Naive thymus-derived CD4-positive, alpha-beta T cell (primary cell): Measurements from ENCODE around the gene AFF2. TPM values are rescaled to one million over a fixed set of nuclear protein-coding genes. Genes with fewer than 3 reads are reported as not detected.
A peak's percentile ranks its signal among the peaks of the same experiment; 100 is the strongest.

Experiments
- ATAC-seq: fragments of 150-1000 bp; cut with Tn5 transposase; 2 replicates; pipeline ENCODE4 v1.10.0; 2021; ENCODE audit warnings: mild to moderate bottlenecking, moderate library complexity
- CTCF ChIA-PET: fragments of 350-600 bp; sonication (Branson Sonifier 250); formaldehyde crosslinking; loops from one replicate; lab custom pipeline; 2021; ENCODE audit warnings: antibody characterized with exemption; lab: Charles Lee
- POLR2A ChIA-PET: fragments of 350-600 bp; sonication (Branson Sonifier 250); formaldehyde crosslinking; loops from one replicate; lab custom pipeline; 2021; ENCODE audit warnings: antibody characterized with exemption, inconsistent platforms; lab: Charles Lee
- DNase-seq, 9 donors: peaks; one replicate each; pipeline versions ENCODE4 v3.0.0 to v3.0.0-alpha.2; 2020 to 2022; ENCODE audit warnings: mixed read lengths in 1 of 9
- H3K27ac ChIP-seq: one replicate; pipeline ENCODE4 v1.7.0; 2013; ENCODE audit warnings: mild to moderate bottlenecking, low read depth, low read length, moderate library complexity
- H3K27me3 ChIP-seq, 2 donors: one replicate each; pipeline ENCODE4 v1.7.0; 2013; ENCODE audit warnings: low read length in 2 of 2, mild to moderate bottlenecking in 2 of 2, moderate library complexity in 2 of 2; ENCODE audit not compliant: control insufficient read depth in 2 of 2, insufficient read depth in 2 of 2
- H3K36me3 ChIP-seq, 3 experiments: 1 replicate in 2 of 3; 2 replicates in 1 of 3; pipeline ENCODE4 v1.7.0; 2013; ENCODE audit warnings: low read length in 3 of 3, mild to moderate bottlenecking in 3 of 3, moderate library complexity in 1 of 3; ENCODE audit not compliant: insufficient read depth in 3 of 3, control insufficient read depth in 2 of 3
- H3K4me1 ChIP-seq, 2 donors: one replicate each; pipeline ENCODE4 v1.7.0; 2013; ENCODE audit warnings: low read length in 2 of 2, mild to moderate bottlenecking in 2 of 2, moderate library complexity in 1 of 2; ENCODE audit not compliant: control insufficient read depth in 2 of 2, insufficient read depth in 2 of 2
- H3K4me3 ChIP-seq: 2 replicates; pipeline ENCODE4 v1.7.0; 2013; ENCODE audit warnings: mild to moderate bottlenecking, low read length
- H3K9me3 ChIP-seq, 3 experiments: 1 replicate in 2 of 3; 2 replicates in 1 of 3; pipeline ENCODE4 v1.7.0; 2013; ENCODE audit warnings: low read length in 3 of 3; ENCODE audit not compliant: control insufficient read depth in 2 of 3
- H3K27ac Mint-ChIP-seq, 9 donors: one replicate each; pipeline ENCODE4 v1.8.0; 2020 to 2022; ENCODE audit warnings: mixed read lengths in 9 of 9, mild to moderate bottlenecking in 8 of 9, moderate library complexity in 5 of 9, inconsistent platforms in 2 of 9
- H3K27me3 Mint-ChIP-seq, 5 donors: one replicate each; pipeline ENCODE4 v1.8.0; 2021 to 2022; ENCODE audit warnings: mixed read lengths in 5 of 5, mild to moderate bottlenecking in 1 of 5
- H3K36me3 Mint-ChIP-seq, 5 donors: one replicate each; pipeline ENCODE4 v1.8.0; 2020 to 2022; ENCODE audit warnings: mixed read lengths in 5 of 5, mild to moderate bottlenecking in 3 of 5, inconsistent platforms in 1 of 5
- H3K4me1 Mint-ChIP-seq, 7 donors: one replicate each; pipeline ENCODE4 v1.8.0; 2020 to 2022; ENCODE audit warnings: mixed read lengths in 7 of 7, mild to moderate bottlenecking in 3 of 7, inconsistent platforms in 1 of 7
- H3K4me3 Mint-ChIP-seq, 10 donors: one replicate each; pipeline ENCODE4 v1.8.0; 2020 to 2022; ENCODE audit warnings: mild to moderate bottlenecking in 10 of 10, mixed read lengths in 10 of 10, moderate library complexity in 6 of 10, inconsistent platforms in 2 of 10
- H3K9me3 Mint-ChIP-seq, 11 donors: one replicate each; pipeline ENCODE4 v1.8.0; 2020 to 2022; ENCODE audit warnings: mixed read lengths in 11 of 11, mild to moderate bottlenecking in 4 of 11, inconsistent platforms in 1 of 11, moderate library complexity in 1 of 11
- intact Hi-C, 2 donors: fragments of 100-400 bp; cut with micrococcal nuclease; formaldehyde crosslinking; loops; one replicate each; pipeline ENCODE4 v1.15.1; 2023
- polyA plus RNA-seq, 2 donors: library from polyadenylated mRNA; unstranded; fragments of 300-500 nt; fragmentation: Illumina TruSeq; gene quantifications; one replicate each; pipeline ENCODE4 v1.2.3, GENCODE V29; 2021
- total RNA-seq, 6 experiments: library from RNA in 5 of 6; stranded (reverse) in 5 of 6; gene quantifications; 1 replicate in 5 of 6; 2 replicates in 1 of 6; pipeline ENCODE4 v1.2.3 and lab custom pipeline; 2021 to 2026

The AFF2 gene
- total and polyA plus RNA-seq, 7 experiments from 2014 or later, result 0.31 to 6.0 (median 2.8) TPM

- H3K4me1 ChIP-seq, result no peaks in the 10 kb centered on the region
- no peak overlapping the region for H3K27ac ChIP-seq
- Mint-ChIP-seq H3K9me3 (no peaks in the 10 kb centered on the region), H3K4me1 (peaks cover 0 to 5% (median 0%) of the 10 kb centered on the region in 7 donors), H3K27ac (no peak overlapping the region), H3K4me3 (no peak overlapping the region), H3K27me3 (no peaks in the 10 kb centered on the region), H3K36me3 (no peaks in the 10 kb centered on the region)
- DNase-seq (no peak), ATAC-seq (no peak)
- H3K4me3 ChIP-seq, result no peak overlapping the region
- no peaks in the 10 kb centered on the region for H3K36me3 ChIP-seq
- intact Hi-C loops, result no loop called here
- no peaks in the 10 kb centered on the region for H3K27me3 ChIP-seq
- ChIA-PET POLR2A (no interaction called here), CTCF (no interaction called here)
- H3K9me3 ChIP-seq, result no peaks in the 10 kb centered on the region
Observed at GRCh38 chrX:148534291-148534690, 33.9 kb downstream of the AFF2 start.

- no peak overlapping the region for H3K4me3 Mint-ChIP-seq
- POLR2A ChIA-PET, result no interaction called here
- no peaks in the 10 kb centered on the region for H3K27me3 Mint-ChIP-seq
- no peaks in the 10 kb centered on the region for H3K9me3 Mint-ChIP-seq
- peaks cover 0 to 5% (median 0%) of the 10 kb centered on the region in 7 donors for H3K4me1 Mint-ChIP-seq
- DNase-seq (no peak), ATAC-seq (no peak)
- no peaks in the 10 kb centered on the region for H3K27me3 ChIP-seq
- CTCF ChIA-PET, result no interaction called here
- H3K27ac ChIP-seq, result no peak overlapping the region
- H3K36me3 ChIP-seq, result no peaks in the 10 kb centered on the region
- H3K4me3 ChIP-seq, result no peak overlapping the region
- H3K9me3 ChIP-seq, result no peaks in the 10 kb centered on the region
- peak overlapping the region in 1 of 9 donors; percentile 23 for H3K27ac Mint-ChIP-seq
- intact Hi-C loops, result no loop called here
- no peaks in the 10 kb centered on the region for H3K36me3 Mint-ChIP-seq
- H3K4me1 ChIP-seq, result no peaks in the 10 kb centered on the region
Observed at GRCh38 chrX:148535639-148536038, 35.2 kb downstream of the AFF2 start.

- H3K27ac Mint-ChIP-seq, result no peak overlapping the region
- Histone ChIP-seq H3K36me3 (no peaks in the 10 kb centered on the region), H3K4me3 (no peak overlapping the region), H3K9me3 (no peaks in the 10 kb centered on the region), H3K27ac (no peak overlapping the region), H3K27me3 (no peaks in the 10 kb centered on the region), H3K4me1 (no peaks in the 10 kb centered on the region)
- H3K4me3 Mint-ChIP-seq, result no peak overlapping the region
- H3K4me1 Mint-ChIP-seq, result peaks cover 0 to 5% (median 0%) of the 10 kb centered on the region in 7 donors
- intact Hi-C loops, result no loop called here
- DNase-seq (no peak), ATAC-seq (no peak)
- H3K9me3 Mint-ChIP-seq, result no peaks in the 10 kb centered on the region
- H3K27me3 Mint-ChIP-seq, result no peaks in the 10 kb centered on the region
- CTCF ChIA-PET, result no interaction called here
- H3K36me3 Mint-ChIP-seq, result no peaks in the 10 kb centered on the region
- POLR2A ChIA-PET, result no interaction called here
Observed at GRCh38 chrX:148536961-148537360, 36.5 kb downstream of the AFF2 start.

GRCh38 chrX:148537556-148538182 is 37.3 kb downstream of the AFF2 start:
- no peaks in the 10 kb centered on the region for H3K4me1 ChIP-seq
- intact Hi-C loops, result no loop called here
- no peaks in the 10 kb centered on the region for H3K27me3 ChIP-seq
- ATAC-seq (no peak), DNase-seq (no peak)
- Mint-ChIP-seq H3K4me3 (no peak overlapping the region), H3K9me3 (no peaks in the 10 kb centered on the region), H3K27ac (no peak overlapping the region), H3K4me1 (peaks cover 0 to 5% (median 0%) of the 10 kb centered on the region in 7 donors), H3K36me3 (no peaks in the 10 kb centered on the region), H3K27me3 (no peaks in the 10 kb centered on the region)
- H3K9me3 ChIP-seq, result no peaks in the 10 kb centered on the region
- H3K4me3 ChIP-seq, result no peak overlapping the region
- no peak overlapping the region for H3K27ac ChIP-seq
- H3K36me3 ChIP-seq, result no peaks in the 10 kb centered on the region
- POLR2A ChIA-PET, result no interaction called here
- CTCF ChIA-PET, result no interaction called here

- intact Hi-C loops, result no loop called here
- ATAC-seq, result no peak
- H3K9me3 ChIP-seq, result no peaks in the 10 kb centered on the region
- H3K36me3 Mint-ChIP-seq, result no peaks in the 10 kb centered on the region
- ChIA-PET POLR2A (no interaction called here), CTCF (no interaction called here)
- H3K4me1 ChIP-seq, result no peaks in the 10 kb centered on the region
- H3K9me3 Mint-ChIP-seq, result no peaks in the 10 kb centered on the region
- DNase-seq, result no peak
- no peaks in the 10 kb centered on the region for H3K27me3 ChIP-seq
- no peak overlapping the region for H3K4me3 ChIP-seq
- H3K36me3 ChIP-seq, result no peaks in the 10 kb centered on the region
- H3K4me3 Mint-ChIP-seq, result no peak overlapping the region
- no peaks in the 10 kb centered on the region for H3K27me3 Mint-ChIP-seq
- peak overlapping the region in 1 of 9 donors; percentile 42 for H3K27ac Mint-ChIP-seq
- H3K4me1 Mint-ChIP-seq, result peaks cover 0 to 5% (median 0%) of the 10 kb centered on the region in 7 donors
- H3K27ac ChIP-seq, result no peak overlapping the region
Observed at GRCh38 chrX:148538582-148538981, 38.2 kb downstream of the AFF2 start.

GRCh38 chrX:148540114-148540513 is 39.7 kb downstream of the AFF2 start:
- Histone ChIP-seq H3K27me3 (no peaks in the 10 kb centered on the region), H3K9me3 (no peaks in the 10 kb centered on the region), H3K4me1 (no peaks in the 10 kb centered on the region), H3K4me3 (no peak overlapping the region), H3K27ac (no peak overlapping the region), H3K36me3 (no peaks in the 10 kb centered on the region)
- POLR2A ChIA-PET, result no interaction called here
- DNase-seq (no peak), ATAC-seq (no peak)
- no peak overlapping the region for H3K27ac Mint-ChIP-seq
- intact Hi-C loops, result no loop called here
- H3K36me3 Mint-ChIP-seq, result no peaks in the 10 kb centered on the region
- no peak overlapping the region for H3K4me3 Mint-ChIP-seq
- no peaks in the 10 kb centered on the region for H3K27me3 Mint-ChIP-seq
- peaks cover 0 to 5% (median 0%) of the 10 kb centered on the region in 7 donors for H3K4me1 Mint-ChIP-seq
- no peaks in the 10 kb centered on the region for H3K9me3 Mint-ChIP-seq
- CTCF ChIA-PET, result interaction anchor here (0.6 to 1.1 kb wide), 2 partner anchors 10 to 164 kb away, joined by 3 to 4 read pairs; no protein-coding TSS in a partner anchor
